H7 (cell line): ENCODE measurements around the gene ARMC5. TPM values are rescaled to one million over a fixed set of nuclear protein-coding genes. Genes with fewer than 3 reads are reported as not detected.
"Not testable (repeated sequence)": the region's sequence is repeated elsewhere in the genome, so short reads cannot be mapped to it uniquely, and the experiment has no call there.

Experiments used
- DNase-seq: peaks from one replicate; pipeline ENCODE4 v3.0.0; 2012
- H3K27me3 ChIP-seq: 2 replicates; pipeline ENCODE4 v1.6.0; 2011; ENCODE audit warnings: mild to moderate bottlenecking, low read length; ENCODE audit not compliant: control insufficient read depth, insufficient read depth
- H3K36me3 ChIP-seq: replicated peaks from 2 replicates; pipeline ENCODE4 v1.5.1; 2011; ENCODE audit warnings: low read length; ENCODE audit not compliant: control insufficient read depth, insufficient read depth
- H3K4me3 ChIP-seq: 2 replicates; pipeline ENCODE4 v1.5.1; 2011; ENCODE audit warnings: low read depth, mild to moderate bottlenecking, control low read depth, low read length, moderate library complexity; ENCODE audit not compliant: insufficient read depth
- total RNA-seq: library from RNA; depleted of rRNA; stranded (reverse); fragments of >200 nt; shearing (Covaris generic); gene quantifications from 2 replicates; pipeline ENCODE4 v1.2.3, GENCODE V29; 2014

The ARMC5 gene
- total RNA-seq, 1 experiment from 2014 or later = 8.0 TPM

DNA sequence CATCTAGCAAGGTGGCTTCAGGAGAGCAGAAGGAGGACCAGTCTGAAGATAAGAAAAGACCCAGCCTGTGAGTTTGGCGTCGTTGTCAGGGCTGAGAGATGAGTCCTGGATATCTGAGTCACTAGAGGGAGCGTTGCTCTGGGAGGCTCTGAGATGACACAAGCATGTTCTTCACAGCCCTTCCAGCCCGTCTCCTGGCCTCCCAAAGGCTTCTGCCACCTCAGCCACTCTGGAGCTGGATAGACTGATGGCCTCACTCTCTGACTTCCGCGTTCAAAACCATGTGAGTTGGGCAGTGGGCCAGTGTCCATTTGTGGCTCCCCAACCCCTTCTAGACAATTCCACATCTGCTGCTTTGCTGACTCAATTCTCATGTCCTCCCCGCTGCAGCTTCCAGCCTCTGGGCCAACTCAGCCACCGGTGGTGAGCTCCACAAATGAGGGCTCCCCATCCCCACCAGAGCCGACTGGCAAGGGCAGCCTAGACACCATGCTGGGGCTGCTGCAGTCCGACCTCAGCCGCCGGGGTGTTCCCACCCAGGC, 14.9 kb downstream of the ARMC5 start:
- no peak for DNase-seq
- Histone ChIP-seq H3K27me3 (peaks cover 50% of the 10 kb centered on the region), H3K36me3 (no peaks in the 10 kb centered on the region), H3K4me3 (no peak overlapping the region)

GRCh38 chr16:31474773-31475738, 15.8 kb downstream of the ARMC5 start:
- no peaks in the 10 kb centered on the region for H3K36me3 ChIP-seq
- DNase-seq = no peak
- H3K4me3 ChIP-seq = no peak overlapping the region
- peaks cover 55% of the 10 kb centered on the region for H3K27me3 ChIP-seq

DNA sequence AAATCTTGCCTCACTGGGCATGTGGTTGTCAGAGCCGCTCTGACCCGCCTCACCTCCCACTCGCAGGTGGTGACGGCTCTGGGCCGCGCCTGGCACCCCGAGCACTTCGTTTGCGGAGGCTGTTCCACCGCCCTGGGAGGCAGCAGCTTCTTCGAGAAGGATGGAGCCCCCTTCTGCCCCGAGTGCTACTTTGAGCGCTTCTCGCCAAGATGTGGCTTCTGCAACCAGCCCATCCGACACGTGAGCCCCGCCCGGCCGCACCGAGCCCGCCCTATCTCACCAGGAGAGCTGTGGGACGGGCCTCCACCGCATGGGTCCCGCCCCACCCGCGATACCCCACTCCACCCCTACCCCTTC, 16.6 kb downstream of the ARMC5 start:
- Histone ChIP-seq H3K36me3 (no peaks in the 10 kb centered on the region), H3K27me3 (peaks cover 58% of the 10 kb centered on the region), H3K4me3 (peak overlapping the region; percentile 70)
- DNase-seq = peak; percentile 81

GRCh38 chr16:31476303-31477219, 17.3 kb downstream of the ARMC5 start:
- H3K4me3 ChIP-seq = peak overlapping the region; percentile 70
- peak; percentile 98 for DNase-seq
- H3K36me3 ChIP-seq = no peaks in the 10 kb centered on the region
- peaks cover 62% of the 10 kb centered on the region for H3K27me3 ChIP-seq

DNA sequence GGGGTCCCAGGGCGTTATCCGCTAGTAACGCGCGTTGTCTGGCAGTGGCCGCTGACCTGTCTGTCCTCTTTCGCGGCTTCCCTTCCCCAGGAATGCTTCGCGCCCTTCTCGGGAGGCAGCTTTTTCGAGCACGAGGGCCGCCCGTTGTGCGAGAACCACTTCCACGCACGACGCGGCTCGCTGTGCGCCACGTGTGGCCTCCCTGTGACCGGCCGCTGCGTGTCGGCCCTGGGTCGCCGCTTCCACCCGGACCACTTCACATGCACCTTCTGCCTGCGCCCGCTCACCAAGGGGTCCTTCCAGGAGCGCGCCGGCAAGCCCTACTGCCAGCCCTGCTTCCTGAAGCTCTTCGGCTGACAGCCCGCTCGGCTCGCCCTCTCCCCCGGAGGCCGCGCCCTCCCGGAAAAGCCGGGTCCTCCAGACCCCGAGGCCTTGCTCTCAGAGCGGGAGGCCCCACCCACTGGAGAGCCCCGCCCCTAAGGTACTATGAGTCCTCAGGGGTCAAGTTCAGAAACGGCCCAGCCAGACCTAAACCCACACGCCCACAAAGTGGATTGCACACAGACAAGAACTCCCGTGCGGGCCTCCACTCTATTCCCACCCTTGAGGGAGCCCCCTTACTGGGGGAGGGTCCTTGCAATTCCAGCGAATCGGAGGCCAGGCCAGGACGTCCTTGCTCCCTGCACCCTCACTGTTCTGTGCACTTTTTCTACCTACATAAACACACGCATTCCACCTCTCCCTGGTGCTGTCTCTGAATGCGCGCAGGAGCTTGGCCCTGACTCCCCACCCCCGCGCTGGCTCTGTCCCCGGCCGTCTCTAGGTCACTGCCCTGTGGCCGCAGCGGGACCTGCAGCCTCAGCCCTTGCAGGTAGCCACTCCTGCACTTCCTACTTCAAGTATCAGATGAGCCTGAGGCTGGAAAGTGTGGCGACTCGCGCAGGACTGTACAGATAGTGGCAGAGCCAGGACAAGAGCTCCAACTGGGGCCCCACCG, 18.2 kb downstream of the ARMC5 start:
- Histone ChIP-seq H3K36me3 (no peaks in the 10 kb centered on the region), H3K27me3 (peaks cover 64% of the 10 kb centered on the region), H3K4me3 (peak overlapping the region; percentile 70)
- DNase-seq = peak; percentile 97

- H3K36me3 ChIP-seq = no peaks in the 10 kb centered on the region
- H3K27me3 ChIP-seq = peaks cover 57% of the 10 kb centered on the region
- DNase-seq = no peak
Observed at GRCh38 chr16:31478956-31479355, 19.7 kb downstream of the ARMC5 start.

DNA sequence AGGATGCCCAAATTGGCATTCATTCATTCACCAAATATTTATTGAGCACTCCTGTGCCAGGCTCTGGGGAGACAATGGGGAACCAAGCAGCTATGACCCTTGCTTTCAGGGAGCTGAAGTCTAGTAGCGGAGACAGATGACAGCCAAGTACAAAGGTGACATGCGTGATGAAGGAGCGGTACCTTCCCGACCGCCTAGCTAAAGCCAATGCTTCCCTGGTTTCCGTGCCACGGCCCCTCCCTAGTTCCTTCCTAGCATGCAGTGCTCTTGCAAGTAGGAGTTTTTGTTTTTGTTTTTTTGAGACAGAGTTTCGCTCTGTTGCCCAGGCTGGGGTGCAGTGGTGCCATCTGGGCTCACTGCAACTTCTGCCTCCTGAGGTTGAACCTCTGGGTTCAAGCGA, 20.4 kb downstream of the ARMC5 start:
- DNase-seq = no peak
- H3K27me3 ChIP-seq = peaks cover 50% of the 10 kb centered on the region

More at GRCh38 chr16:31478956-31479355, 19.7 kb downstream of the ARMC5 start:
- H3K4me3 ChIP-seq = no peak overlapping the region

DNA sequence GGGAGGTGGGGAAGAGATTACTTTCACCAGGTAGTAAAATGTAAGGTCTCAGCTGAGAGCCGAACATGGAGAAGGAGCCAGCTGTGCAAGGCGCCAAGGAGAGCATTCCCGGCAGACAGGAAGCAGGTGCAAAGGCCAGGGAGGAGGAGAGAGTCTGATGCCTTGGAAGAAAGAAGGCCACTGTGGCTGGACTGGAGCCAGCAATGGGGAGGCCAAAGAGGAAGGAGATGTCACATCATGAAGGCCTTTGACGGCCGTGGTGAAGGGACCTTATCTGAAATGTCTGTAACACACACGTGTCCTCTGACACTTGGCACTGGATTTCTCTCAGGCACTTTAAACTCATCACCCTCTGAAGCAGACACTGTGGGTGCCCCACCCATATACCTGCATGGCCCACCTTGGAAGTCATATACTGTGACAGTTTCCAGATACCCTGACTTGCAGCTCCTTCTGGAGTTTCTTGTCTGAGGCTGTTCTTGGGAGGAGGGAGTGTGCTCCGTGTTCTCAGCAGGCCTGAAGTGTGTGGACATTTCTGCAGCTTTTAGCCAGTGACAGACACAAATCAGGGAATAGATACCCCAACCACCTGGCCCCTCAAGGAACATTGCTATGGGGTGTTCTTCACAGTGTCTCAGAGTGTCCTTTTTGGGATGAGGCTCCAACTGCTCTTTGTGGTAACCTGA, 21.7 kb downstream of the ARMC5 start:
- Histone ChIP-seq H3K4me3 (no peak overlapping the region), H3K27me3 (peaks cover 51% of the 10 kb centered on the region), H3K36me3 (no peaks in the 10 kb centered on the region)
- DNase-seq = no peak

More for the DNA sequence above, 20.4 kb downstream of the ARMC5 start:
- Histone ChIP-seq H3K36me3 (no peaks in the 10 kb centered on the region), H3K4me3 (no peak overlapping the region)

GRCh38 chr16:31483081-31483480, 23.8 kb downstream of the ARMC5 start, which contains the start of gene SLC5A2:
TSS of gene SLC5A2 (plus strand) at chr16:31483123. CDS start at chr16:31483137, 14 bp downstream.
- Histone ChIP-seq H3K27me3 (peaks cover 62% of the 10 kb centered on the region), H3K36me3 (no peaks in the 10 kb centered on the region), H3K4me3 (no peak within 1 kb of the TSS)
- DNase-seq = no peak

- DNase-seq, H3K4me3 ChIP-seq, H3K36me3 ChIP-seq: not testable (repeated sequence)
- H3K27me3 ChIP-seq = peaks cover 66% of the 10 kb centered on the region
Observed at GRCh38 chr16:31484048-31484447, 24.7 kb downstream of the ARMC5 start.

DNA sequence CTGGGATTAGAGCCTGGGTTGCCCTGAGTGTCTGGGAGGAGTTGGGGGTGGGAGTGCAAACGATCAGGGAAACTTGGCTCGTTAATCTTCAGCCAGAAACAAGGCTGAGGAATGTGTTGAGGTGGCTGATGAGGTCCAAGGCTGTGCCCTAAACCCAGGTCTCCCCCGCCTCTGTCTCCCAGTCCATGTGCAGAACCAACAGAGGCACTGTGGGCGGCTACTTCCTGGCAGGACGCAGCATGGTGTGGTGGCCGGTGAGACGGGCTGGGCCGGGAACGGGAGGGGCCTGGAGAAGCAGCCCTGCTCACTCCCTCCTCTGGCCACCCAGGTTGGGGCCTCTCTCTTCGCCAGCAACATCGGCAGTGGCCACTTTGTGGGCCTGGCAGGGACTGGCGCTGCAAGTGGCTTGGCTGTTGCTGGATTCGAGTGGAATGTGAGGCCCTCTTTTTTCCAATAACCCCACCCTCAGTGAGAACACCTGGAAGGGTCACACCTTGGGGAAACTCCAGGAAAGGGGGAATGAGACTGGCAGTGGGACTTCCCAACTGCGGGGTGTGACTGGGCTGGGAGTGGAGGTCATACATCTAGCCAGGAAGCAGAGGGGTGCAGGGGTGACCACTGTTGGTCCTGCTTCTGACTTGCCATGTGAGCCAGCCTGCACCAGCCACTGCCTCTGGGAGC, 25.3 kb downstream of the ARMC5 start:
- Histone ChIP-seq H3K27me3 (peaks cover 68% of the 10 kb centered on the region), H3K4me3 (no peak overlapping the region), H3K36me3 (no peaks in the 10 kb centered on the region; the same call in 1 of the 2 replicates)
- peak; percentile 82 for DNase-seq

- Histone ChIP-seq H3K36me3 (no peaks in the 10 kb centered on the region; the same call in 1 of the 2 replicates), H3K27me3 (peaks cover 68% of the 10 kb centered on the region), H3K4me3 (no peak overlapping the region)
- DNase-seq = peak; percentile 35
Observed at GRCh38 chr16:31485571-31485970, 26.3 kb downstream of the ARMC5 start.
